HG02970 (cell line): Measurements from ENCODE around the gene RFX1.
"Not testable (repeated sequence)": the region's sequence is repeated elsewhere in the genome, so short reads cannot be mapped to it uniquely, and the experiment has no call there.

Experiments used
- ATAC-seq: cut with Tn5 transposase; IDR thresholded peaks from one replicate; pipeline ENCODE4 v1.9.1; 2021; ENCODE audit warnings: mild to moderate bottlenecking, moderate library complexity, moderate number of reproducible peaks; ENCODE audit not compliant: unreplicated experiment, low FRiP score

RFX1 gene

GRCh38 chr19:13938301-13939064 is 67.6 kb downstream of the RFX1 start, which contains the start of gene PODNL1:
TSS of gene PODNL1 (minus strand) at chr19:13938417. CDS start at chr19:13938181, 236 bp downstream.
- ATAC-seq = no peak

- no peak for ATAC-seq
These were observed 68.4 kb downstream of the RFX1 start for GRCh38 chr19:13937479-13938300.

GRCh38 chr19:13935765-13936510 is 70.2 kb downstream of the RFX1 start:
- ATAC-seq = no peak

- no peak for ATAC-seq
These were observed 71.4 kb downstream of the RFX1 start for GRCh38 chr19:13934785-13935109.

- ATAC-seq = no peak
These were observed 73.2 kb downstream of the RFX1 start for GRCh38 chr19:13932911-13933393.

- ATAC-seq = no peak
These were observed 73.9 kb downstream of the RFX1 start for GRCh38 chr19:13932149-13932637.

GRCh38 chr19:13931391-13932148 is 74.5 kb downstream of the RFX1 start:
- no peak for ATAC-seq

GRCh38 chr19:13930402-13930801 is 75.7 kb downstream of the RFX1 start:
- no peak for ATAC-seq

GRCh38 chr19:13929956-13930355 is 76.2 kb downstream of the RFX1 start:
- no peak for ATAC-seq

GRCh38 chr19:13929340-13929739 is 76.8 kb downstream of the RFX1 start:
- no peak for ATAC-seq

- ATAC-seq = no peak
These were observed 79.4 kb downstream of the RFX1 start for GRCh38 chr19:13926715-13927114.

- ATAC-seq = no peak
These were observed 80.1 kb downstream of the RFX1 start for GRCh38 chr19:13926010-13926409.

GRCh38 chr19:13923194-13923987 is 82.7 kb downstream of the RFX1 start:
- no peak for ATAC-seq

- ATAC-seq = not testable (repeated sequence)
These were observed 84.0 kb downstream of the RFX1 start for GRCh38 chr19:13922118-13922517.

GRCh38 chr19:13920940-13921747 is 85.0 kb downstream of the RFX1 start:
- ATAC-seq = no peak

- ATAC-seq = no peak
These were observed 85.6 kb downstream of the RFX1 start for GRCh38 chr19:13920524-13920923.

- ATAC-seq = no peak
These were observed 87.3 kb downstream of the RFX1 start for GRCh38 chr19:13918726-13919411.

GRCh38 chr19:13917888-13918406 is 88.2 kb downstream of the RFX1 start:
- no peak for ATAC-seq
